Endothelial cell of umbilical vein (primary cell): ENCODE results near the gene DCLK1. TPM values are rescaled to one million over a fixed set of nuclear protein-coding genes. Genes with fewer than 3 reads are reported as not detected.
"Not testable (repeated sequence)": the region's sequence is repeated elsewhere in the genome, so short reads cannot be mapped to it uniquely, and the experiment has no call there.

Experiments
- BruUV-seq: library from RNA; stranded (reverse); fragments of 400-500 nt; replicated peaks from 2 replicates; lab custom pipeline; 2021; lab: Mats Ljungman, UMichigan
- CTCF ChIA-PET: fragments of 300-600, 350-600 bp; sonication (Branson Sonifier 250); formaldehyde crosslinking; loops from one replicate; lab custom pipeline; 2021; ENCODE audit warnings: antibody characterized with exemption, inconsistent platforms; lab: Charles Lee
- POLR2A ChIA-PET: fragments of 300-600, 350-600 bp; sonication (Branson Sonifier 250); formaldehyde crosslinking; loops from one replicate; lab custom pipeline; 2021; ENCODE audit warnings: antibody characterized with exemption, inconsistent platforms; lab: Charles Lee
- DNase-seq: peaks from one replicate; pipeline ENCODE4 v3.0.0-alpha.2; 2011; ENCODE audit warnings: low read depth, low spot score
- FAIRE-seq: peaks from 2 replicates; lab custom pipeline; 2011; peaks lifted over from hg19 to GRCh38; lab: Jason Lieb, UNC
- H2AFZ ChIP-seq: 2 replicates; pipeline ENCODE4 v1.6.0; 2012; ENCODE audit warnings: low read depth, low read length, control low read depth, inconsistent platforms
- H3K27ac ChIP-seq: 2 replicates; pipeline ENCODE4 v1.5.1; 2011; ENCODE audit warnings: low read depth, mild to moderate bottlenecking, control low read depth, low read length, moderate library complexity; ENCODE audit not compliant: insufficient read depth
- H3K27me3 ChIP-seq, 2 experiments: 2 replicates each; pipeline versions ENCODE4 v1.6.0 to v1.6.1; 2011; ENCODE audit warnings: low read length in 2 of 2, mixed read lengths in 1 of 2; ENCODE audit not compliant: control insufficient read depth in 2 of 2, insufficient read depth in 2 of 2
- H3K36me3 ChIP-seq, 2 experiments: 2 replicates in 1 of 2; 3 replicates in 1 of 2; pipeline ENCODE4 v1.5.1; 2011; ENCODE audit warnings: low read length in 2 of 2, mild to moderate bottlenecking in 1 of 2, moderate library complexity in 1 of 2; ENCODE audit not compliant: control insufficient read depth in 2 of 2, insufficient read depth in 2 of 2; ENCODE audit errors: extremely low read depth in 1 of 2
- H3K4me1 ChIP-seq: 3 replicates; pipeline ENCODE4 v1.5.1; 2011; ENCODE audit warnings: mild to moderate bottlenecking, low read length; ENCODE audit not compliant: control insufficient read depth, insufficient read depth; ENCODE audit errors: extremely low read depth
- H3K4me2 ChIP-seq: 2 replicates; pipeline ENCODE4 v1.6.1; 2011; ENCODE audit warnings: low read length, control low read depth, mixed read lengths; ENCODE audit not compliant: insufficient read depth
- H3K4me3 ChIP-seq, 3 experiments: fragments of 200-600 bp in 1 of 3; sonication (generic), shearing (Covaris generic) in 1 of 3; replicated peaks in 1 of 3; 2 replicates each; pipeline ENCODE4 v1.5.1; 2011 to 2016; ENCODE audit warnings: control low read depth in 3 of 3, low read length in 3 of 3, mild to moderate bottlenecking in 2 of 3, inconsistent platforms in 1 of 3, low read depth in 1 of 3, moderate library complexity in 1 of 3; ENCODE audit not compliant: insufficient read depth in 1 of 3
- H3K79me2 ChIP-seq: 2 replicates; pipeline ENCODE4 v1.6.0; 2012; ENCODE audit warnings: low read length, inconsistent platforms; ENCODE audit not compliant: control insufficient read depth, insufficient read depth
- H3K9ac ChIP-seq: replicated peaks from 2 replicates; pipeline ENCODE3; 2011; ENCODE audit warnings: low read length, control low read depth; ENCODE audit not compliant: insufficient read depth; ENCODE audit errors: extremely low read depth
- H3K9me1 ChIP-seq: replicated peaks from 3 replicates; pipeline ENCODE4 v1.6.0; 2011; ENCODE audit warnings: mild to moderate bottlenecking, low read length; ENCODE audit not compliant: control insufficient read depth, insufficient read depth; ENCODE audit errors: extremely low read depth
- H3K9me3 ChIP-seq: replicated peaks from 2 replicates; pipeline ENCODE4 v1.5.1; 2012; ENCODE audit warnings: low read length, inconsistent platforms; ENCODE audit not compliant: control insufficient read depth, insufficient read depth
- H4K20me1 ChIP-seq: replicated peaks from 2 replicates; pipeline ENCODE3; 2011; ENCODE audit warnings: mild to moderate bottlenecking, low read length; ENCODE audit not compliant: control insufficient read depth, insufficient read depth; ENCODE audit errors: extremely low read depth
- CTCF ChIP-seq, 2 donors: IDR thresholded peaks; 1 replicate in 1 of 2; 2 replicates in 1 of 2; pipeline ENCODE4 v1.5.1; 2011; ENCODE audit warnings: low read length in 2 of 2, mild to moderate bottlenecking in 2 of 2, moderate library complexity in 2 of 2, control low read depth in 1 of 2, inconsistent platforms in 1 of 2, low read depth in 1 of 2; ENCODE audit not compliant: insufficient read depth in 1 of 2; ENCODE audit errors: extremely low read depth in 1 of 2
- GATA2 ChIP-seq: IDR thresholded peaks from 2 replicates; pipeline ENCODE4 v1.7.0; 2011; ENCODE audit warnings: low read depth, mild to moderate bottlenecking, moderate library complexity, mixed read lengths, low read length; ENCODE audit not compliant: insufficient read length, insufficient read depth
- MAX ChIP-seq: IDR thresholded peaks from 2 replicates; pipeline ENCODE4 v1.6.1; 2011; ENCODE audit not compliant: insufficient read depth, insufficient read length
- dilution Hi-C: fragments of 300-500 bp; cut with MboI; formaldehyde crosslinking; loops from one replicate; pipeline ENCODE4 v1.15.0; 2019; ENCODE audit warnings: low sequenced_read_pairs; ENCODE audit not compliant: extremely low pct_ligation_motif_present
- intact Hi-C: fragments of 100-400 bp; cut with micrococcal nuclease; formaldehyde crosslinking; loops from one replicate; pipeline ENCODE4 v1.10.0; 2022
- polyA plus RNA-seq, 4 experiments: library from polyadenylated mRNA; depleted of rRNA in 3 of 4; stranded (reverse) in 3 of 4; unstranded in 1 of 4; fragments of >200 nt; gene quantifications; 2 replicates each; pipeline versions ENCODE4 v1.2.1 to v1.2.3, GENCODE V29; 2011 to 2012; ENCODE audit warnings: missing spikeins in 1 of 4
- total RNA-seq: library from RNA; stranded (reverse); gene quantifications from 2 replicates; pipeline ENCODE4 v1.2.3, GENCODE V29; 2021

The DCLK1 gene
- total and polyA plus RNA-seq, 2 donors (not counting 3 experiments of a cell fraction or from before 2014, with no cell fraction given) = 0.28 to 3.9 TPM

GRCh38 chr13:36072152-36072935 is 58.8 kb downstream of the DCLK1 start:
- dilution Hi-C loops (no loop called here), intact Hi-C loops (no loop called here)
- POLR2A ChIA-PET = no interaction called here
- no peak overlapping the region for H3K9ac ChIP-seq
- no peaks in the 10 kb centered on the region for H3K9me3 ChIP-seq
- H3K4me3 ChIP-seq = no peak overlapping the region
- H3K4me1 ChIP-seq = no peaks in the 10 kb centered on the region
- BruUV-seq = no TSS peak
- TF ChIP-seq MAX (no peak), CTCF (IDR thresholded peaks at IDR 0.05; ENCODE audit: extremely low read depth in 1 of 2, insufficient read depth in 1 of 2, low read depth in 1 of 2, low read length in 2 of 2) (no peak), GATA2 (no peak)
- H3K4me2 ChIP-seq = no peak overlapping the region
- no peaks in the 10 kb centered on the region for H3K79me2 ChIP-seq
- no peak overlapping the region for H3K27ac ChIP-seq
- H3K27me3 ChIP-seq = no peaks in the 10 kb centered on the region
- FAIRE-seq = no peak
- DNase-seq = no peak
- no peaks in the 10 kb centered on the region for H3K9me1 ChIP-seq
- CTCF ChIA-PET = no interaction called here
- H3K36me3 ChIP-seq = no peaks in the 10 kb centered on the region
- H4K20me1 ChIP-seq = no peaks in the 10 kb centered on the region
- H2AFZ ChIP-seq = no peak overlapping the region

- H3K9ac ChIP-seq, H3K4me2 ChIP-seq, H3K4me1 ChIP-seq, H3K36me3 ChIP-seq, CTCF ChIA-PET, H3K9me1 ChIP-seq, H3K27me3 ChIP-seq, BruUV-seq, DNase-seq, H4K20me1 ChIP-seq, H3K79me2 ChIP-seq, intact Hi-C loops, H3K9me3 ChIP-seq, H3K27ac ChIP-seq, H3K4me3 ChIP-seq, H2AFZ ChIP-seq, dilution Hi-C loops, FAIRE-seq, POLR2A ChIA-PET: not testable (repeated sequence)
Observed at GRCh38 chr13:36070504-36071192, 60.5 kb downstream of the DCLK1 start.
